Small intestine (tissue), 7 donors: ENCODE results near the gene LPCAT2. TPM values are rescaled to one million over a fixed set of nuclear protein-coding genes. Genes with fewer than 3 reads are reported as not detected.

ENCODE experiments used
- DNase-seq, 2 donors: peaks; one replicate each; pipeline versions ENCODE4 v3.0.0 to v3.0.0-alpha.2; 2013
- FAIRE-seq: peaks from 2 replicates; lab custom pipeline; 2012; peaks lifted over from hg19 to GRCh38; lab: Jason Lieb, UNC
- H3K27ac ChIP-seq, 3 donors: one replicate each; pipeline ENCODE4 v1.5.1; 2013; ENCODE audit warnings: low read length in 2 of 3, mild to moderate bottlenecking in 2 of 3, control low read depth in 1 of 3, inconsistent platforms in 1 of 3, low read depth in 1 of 3, moderate library complexity in 1 of 3
- H3K27me3 ChIP-seq, 3 donors: one replicate each; pipeline ENCODE4 v1.6.1; 2013; ENCODE audit warnings: low read length in 3 of 3, inconsistent platforms in 1 of 3; ENCODE audit not compliant: control insufficient read depth in 3 of 3, insufficient read depth in 3 of 3
- H3K36me3 ChIP-seq, 3 donors: one replicate each; pipeline ENCODE4 v1.6.1; 2013; ENCODE audit warnings: low read length in 3 of 3, inconsistent platforms in 1 of 3, low read depth in 1 of 3, mild to moderate bottlenecking in 1 of 3, moderate library complexity in 1 of 3; ENCODE audit not compliant: control insufficient read depth in 3 of 3, insufficient read depth in 2 of 3
- H3K4me1 ChIP-seq, 3 donors: one replicate each; pipeline ENCODE4 v1.6.1; 2013; ENCODE audit warnings: low read length in 2 of 3, inconsistent platforms in 1 of 3, low read depth in 1 of 3, mild to moderate bottlenecking in 1 of 3, moderate library complexity in 1 of 3; ENCODE audit not compliant: control insufficient read depth in 3 of 3, insufficient read depth in 2 of 3
- H3K4me3 ChIP-seq, 3 donors: one replicate each; pipeline ENCODE4 v1.5.1; 2013; ENCODE audit warnings: low read length in 3 of 3, control low read depth in 1 of 3, inconsistent platforms in 1 of 3, low read depth in 1 of 3, mild to moderate bottlenecking in 1 of 3, moderate library complexity in 1 of 3
- H3K9me3 ChIP-seq, 2 donors: one replicate each; pipeline ENCODE4 v1.6.1; 2013; ENCODE audit warnings: low read depth in 1 of 2, low read length in 1 of 2; ENCODE audit not compliant: control insufficient read depth in 2 of 2, insufficient read depth in 1 of 2
- WGBS, 3 donors: extraction: QIAGEN DNeasy Blood & Tissue Kit; methylation state at CpG; one replicate each; pipeline ENCODE4 v1.1.7; 2013; 5-methylcytosine and 5-hydroxymethylcytosine counted together
- polyA plus RNA-seq, 4 donors: library from polyadenylated mRNA; stranded (reverse) in 3 of 4; unstranded in 1 of 4; fragments of 200-250 nt in 3 of 4; fragments of 120-200 nt in 1 of 4; gene quantifications; one replicate each; pipeline versions ENCODE4 v1.2.1 to v1.2.3, GENCODE V29; 2013
- donor health status: healthy with polysubstance abuse.
- donor health status: control.
- donor health status: control.
- donor health status: Bipolar disorder and iron deficiency.
- donor health status: healthy.

LPCAT2 gene
- polyA plus RNA-seq, 4 donors, result 1.3 to 8.6 (median 4.9) TPM

GRCh38 chr16:55487048-55487803 lies 21.6 kb upstream of the LPCAT2 start:
- no peaks in the 10 kb centered on the region for H3K9me3 ChIP-seq
- H3K4me1 ChIP-seq, result no peaks in the 10 kb centered on the region
- no peak for DNase-seq
- peak overlapping the region in 1 of 3 donors; percentile 82 for H3K27ac ChIP-seq
- 69 to 84% (median 82%) methylated on average over 13 of the region's 13 CpGs for WGBS, 3 donors
- FAIRE-seq, result no peak
- no peak overlapping the region for H3K4me3 ChIP-seq
- no peaks in the 10 kb centered on the region for H3K27me3 ChIP-seq
- H3K36me3 ChIP-seq, result peaks cover 0 to 28% (median 0%) of the 10 kb centered on the region in 3 donors

- 88 to 93% (median 90%) methylated on average over 12 of the region's 12 CpGs for WGBS, 3 donors
- Histone ChIP-seq H3K27ac (peak overlapping the region in 1 of 3 donors; percentile 33), H3K4me3 (no peak overlapping the region), H3K36me3 (peaks cover 0 to 31% (median 0%) of the 10 kb centered on the region in 3 donors), H3K9me3 (no peaks in the 10 kb centered on the region), H3K27me3 (no peaks in the 10 kb centered on the region), H3K4me1 (no peaks in the 10 kb centered on the region)
- FAIRE-seq (no peak), DNase-seq (no peak)
Measured at GRCh38 chr16:55488306-55488705, 20.6 kb upstream of the LPCAT2 start.

- WGBS, 3 donors, result 84 to 90% (median 85%) methylated on average over 14 of the region's 14 CpGs
- DNase-seq (no peak), FAIRE-seq (no peak)
- no peak overlapping the region for H3K4me3 ChIP-seq
- no peaks in the 10 kb centered on the region for H3K4me1 ChIP-seq
- H3K27ac ChIP-seq, result no peak overlapping the region
- no peaks in the 10 kb centered on the region for H3K9me3 ChIP-seq
- H3K36me3 ChIP-seq, result peaks cover 0 to 29% (median 0%) of the 10 kb centered on the region in 3 donors
- H3K27me3 ChIP-seq, result no peaks in the 10 kb centered on the region
Measured at GRCh38 chr16:55489119-55489955, 19.5 kb upstream of the LPCAT2 start.

- Histone ChIP-seq H3K4me3 (no peak overlapping the region), H3K27ac (no peak overlapping the region), H3K4me1 (no peaks in the 10 kb centered on the region), H3K9me3 (no peaks in the 10 kb centered on the region), H3K36me3 (peaks cover 0 to 30% (median 0%) of the 10 kb centered on the region in 3 donors), H3K27me3 (no peaks in the 10 kb centered on the region)
- no peak for FAIRE-seq
- 86 to 89% (median 89%) methylated on average over 2 of the region's 2 CpGs for WGBS, 3 donors
- DNase-seq, result no peak
Measured at GRCh38 chr16:55489956-55490265, 19.0 kb upstream of the LPCAT2 start.

GRCh38 chr16:55490301-55490700 lies 18.6 kb upstream of the LPCAT2 start:
- no peaks in the 10 kb centered on the region for H3K9me3 ChIP-seq
- H3K4me3 ChIP-seq, result no peak overlapping the region
- no peak overlapping the region for H3K27ac ChIP-seq
- no peak for DNase-seq
- WGBS, 3 donors, result 83 to 85% (median 84%) methylated on average over 2 of the region's 2 CpGs
- no peaks in the 10 kb centered on the region for H3K27me3 ChIP-seq
- H3K4me1 ChIP-seq, result no peaks in the 10 kb centered on the region
- FAIRE-seq, result no peak
- H3K36me3 ChIP-seq, result peaks cover 0 to 27% (median 0%) of the 10 kb centered on the region in 3 donors

GRCh38 chr16:55491691-55492090 lies 17.2 kb upstream of the LPCAT2 start:
- Histone ChIP-seq H3K4me1 (no peaks in the 10 kb centered on the region), H3K4me3 (no peak overlapping the region), H3K36me3 (peaks cover 0 to 25% (median 0%) of the 10 kb centered on the region in 3 donors), H3K9me3 (no peaks in the 10 kb centered on the region), H3K27me3 (no peaks in the 10 kb centered on the region), H3K27ac (no peak overlapping the region)
- FAIRE-seq (no peak), DNase-seq (no peak)
- 69 to 73% (median 69%) methylated on average over 7 of the region's 7 CpGs for WGBS, 3 donors

GRCh38 chr16:55492756-55493380 lies 16.0 kb upstream of the LPCAT2 start:
- Histone ChIP-seq H3K4me3 (no peak overlapping the region), H3K36me3 (peaks cover 0 to 22% (median 0%) of the 10 kb centered on the region in 3 donors), H3K27me3 (no peaks in the 10 kb centered on the region), H3K4me1 (no peaks in the 10 kb centered on the region), H3K9me3 (no peaks in the 10 kb centered on the region), H3K27ac (no peak overlapping the region)
- DNase-seq (no peak), FAIRE-seq (no peak)
- WGBS, 3 donors, result 77 to 86% (median 78%) methylated on average over 10 of the region's 10 CpGs

GRCh38 chr16:55494994-55495421 lies 13.9 kb upstream of the LPCAT2 start:
- 13 to 31% (median 23%) methylated on average over 3 of the region's 3 CpGs for WGBS, 3 donors
- Histone ChIP-seq H3K4me3 (no peak overlapping the region), H3K27me3 (no peaks in the 10 kb centered on the region), H3K4me1 (no peaks in the 10 kb centered on the region), H3K9me3 (no peaks in the 10 kb centered on the region), H3K36me3 (peaks cover 0 to 19% (median 0%) of the 10 kb centered on the region in 3 donors), H3K27ac (no peak overlapping the region)
- FAIRE-seq (no peak), DNase-seq (peak; percentile 42 to 61)
